GM12878 (cell line): Measurements from ENCODE around the gene DND1. TPM values are rescaled to one million over a fixed set of nuclear protein-coding genes. Genes with fewer than 3 reads are reported as not detected.

Experiments used
- ATAC-seq: fragments of 200-7000 bp; cut with Tn5 transposase; 3 replicates; pipeline ENCODE4 v1.9.1; 2020; ENCODE audit warnings: mild to moderate bottlenecking, moderate library complexity
- BruUV-seq: library from RNA; stranded (reverse); fragments of 400-500 nt; replicated peaks from 2 replicates; lab custom pipeline; 2021; lab: Mats Ljungman, UMichigan
- CTCF ChIA-PET: fragments of 300-600 bp; sonication (Branson Sonifier 250); formaldehyde crosslinking; extraction: SDS; loops from one replicate; lab custom pipeline; 2021; ENCODE audit warnings: inconsistent platforms; lab: Yijun Ruan, JAX
- POLR2A ChIA-PET: fragments of 350-600 bp; formaldehyde crosslinking; extraction: SDS; loops from one replicate; lab custom pipeline; 2021; ENCODE audit warnings: inconsistent platforms; lab: Charles Lee
- RAD21 ChIA-PET: fragments of 300-600 bp; sonication (Branson Sonifier 250); formaldehyde crosslinking; loops from one replicate; lab custom pipeline; 2023; ENCODE audit warnings: antibody characterized with exemption; ENCODE audit not compliant: unreplicated experiment; lab: Charles Lee
- SMC1A ChIA-PET: fragments of 300-600 bp; sonication (Branson Sonifier 250); formaldehyde crosslinking; loops from one replicate; lab custom pipeline; 2023; ENCODE audit not compliant: unreplicated experiment, uncharacterized antibody; lab: Charles Lee
- DNase-seq: peaks from one replicate; pipeline ENCODE4 v3.0.0-alpha.2; 2011; ENCODE audit warnings: low read depth, low spot score
- FAIRE-seq: peaks from 3 replicates; lab custom pipeline; 2011; peaks lifted over from hg19 to GRCh38; lab: Jason Lieb, UNC
- H2AFZ ChIP-seq: 2 replicates; pipeline ENCODE4 v1.6.0; 2011; ENCODE audit warnings: low read depth, low read length, control low read depth; ENCODE audit not compliant: control insufficient read depth
- H3K27ac ChIP-seq: 2 replicates; pipeline ENCODE4 v1.5.1; 2011; ENCODE audit warnings: control low read depth; ENCODE audit not compliant: control insufficient read depth, insufficient read depth
- H3K27me3 ChIP-seq, 2 experiments: replicated peaks in 1 of 2; 2 replicates each; pipeline versions ENCODE4 v1.6.0 to v1.6.1; 2011; ENCODE audit warnings: low read length in 1 of 2; ENCODE audit not compliant: control insufficient read depth in 2 of 2, insufficient read depth in 2 of 2
- H3K36me3 ChIP-seq, 2 experiments: 2 replicates each; pipeline ENCODE4 v1.5.1; 2011; ENCODE audit warnings: low read length in 1 of 2; ENCODE audit not compliant: control insufficient read depth in 2 of 2, insufficient read depth in 2 of 2
- H3K4me1 ChIP-seq: 2 replicates; pipeline ENCODE4 v1.6.1; 2011; ENCODE audit warnings: mild to moderate bottlenecking, low read length, moderate library complexity, mixed read lengths; ENCODE audit not compliant: control insufficient read depth, insufficient read depth
- H3K4me2 ChIP-seq: 2 replicates; pipeline ENCODE4 v1.6.0; 2011; ENCODE audit warnings: control low read depth; ENCODE audit not compliant: control insufficient read depth, insufficient read depth
- H3K4me3 ChIP-seq: fragments of 200-600 bp; sonication (generic); 2 replicates; pipeline ENCODE4 v1.5.1; 2016
- H3K79me2 ChIP-seq: 2 replicates; pipeline ENCODE4 v1.6.0; 2011; ENCODE audit warnings: low read length; ENCODE audit not compliant: control insufficient read depth, insufficient read depth
- H3K9ac ChIP-seq: 2 replicates; pipeline ENCODE4 v1.8.0; 2011; ENCODE audit warnings: low read length, control low read depth, mixed read lengths; ENCODE audit not compliant: control insufficient read depth, insufficient read depth
- H3K9me3 ChIP-seq: replicated peaks from 3 replicates; pipeline ENCODE4 v1.5.1; 2011; ENCODE audit warnings: mild to moderate bottlenecking, low read length; ENCODE audit not compliant: control insufficient read depth, insufficient read depth
- H4K20me1 ChIP-seq: 2 replicates; pipeline ENCODE4 v1.6.0; 2011; ENCODE audit not compliant: control insufficient read depth, insufficient read depth
- ATF3 ChIP-seq: IDR thresholded peaks from 2 replicates; pipeline ENCODE4 v1.6.1; 2011; ENCODE audit warnings: low read depth, mild to moderate bottlenecking, low read length, moderate library complexity, borderline replicate concordance; ENCODE audit errors: extremely low read depth
- ATF7 ChIP-seq: fragments of 450-650 bp; IDR thresholded peaks from 2 replicates; pipeline ENCODE4 v1.6.1; 2016; ENCODE audit warnings: low read depth, mild to moderate bottlenecking
- ELK1 ChIP-seq: IDR thresholded peaks from 2 replicates; pipeline ENCODE4 v1.6.1; 2012; ENCODE audit warnings: low read depth, low read length, improper control_type of control experiment
- FOXM1 ChIP-seq: IDR thresholded peaks from 2 replicates; pipeline ENCODE4 v1.6.1; 2012; ENCODE audit warnings: low read depth, mild to moderate bottlenecking, inconsistent platforms, low read length, moderate library complexity
- HSF1 ChIP-seq: fragments of 150-350 bp; IDR thresholded peaks from 2 replicates; pipeline ENCODE4 v1.6.1; 2014; ENCODE audit warnings: mild to moderate bottlenecking, low read depth, low read length
- JUNB ChIP-seq: IDR thresholded peaks from 2 replicates; pipeline ENCODE4 v1.6.1; 2016; ENCODE audit warnings: antibody characterized with exemption, mild to moderate bottlenecking
- LARP7 ChIP-seq: fragments of 450-650 bp; IDR thresholded peaks from 2 replicates; pipeline ENCODE4 v1.6.1; 2017; ENCODE audit warnings: mild to moderate bottlenecking
- MXI1 ChIP-seq: fragments of 150-350 bp; IDR thresholded peaks from 2 replicates; pipeline ENCODE4 v1.6.1; 2011; ENCODE audit warnings: low read depth, mild to moderate bottlenecking, inconsistent platforms, low read length, improper control_type of control experiment
- NR2C1 ChIP-seq: fragments of 450-650 bp; IDR thresholded peaks from 2 replicates; pipeline ENCODE4 v1.6.1; 2017; ENCODE audit warnings: antibody characterized with exemption, mild to moderate bottlenecking, moderate library complexity
- RAD21 ChIP-seq: IDR thresholded peaks from 2 replicates; pipeline ENCODE4 v1.6.1; 2011; ENCODE audit warnings: mild to moderate bottlenecking, low read depth, low read length, moderate library complexity; ENCODE audit not compliant: insufficient read depth
- REST ChIP-seq: IDR thresholded peaks from 2 replicates; pipeline ENCODE4 v1.6.1; 2012; ENCODE audit warnings: mild to moderate bottlenecking, low read depth, low read length
- SIN3A ChIP-seq: IDR thresholded peaks from 2 replicates; pipeline ENCODE4 v1.6.1; 2012; ENCODE audit warnings: low read depth, low read length, improper control_type of control experiment
- SPI1 ChIP-seq: IDR thresholded peaks from 2 replicates; pipeline ENCODE4 v1.6.1; 2011; ENCODE audit warnings: low read depth, mild to moderate bottlenecking, low read length, moderate library complexity, borderline replicate concordance; ENCODE audit not compliant: insufficient read depth
- TCF7 ChIP-seq: IDR thresholded peaks from 2 replicates; pipeline ENCODE4 v1.6.1; 2014; ENCODE audit warnings: antibody characterized with exemption, borderline replicate concordance
- USF1 ChIP-seq: IDR thresholded peaks from 2 replicates; pipeline ENCODE4 v1.6.1; 2011; ENCODE audit warnings: borderline replicate concordance, low read depth, mild to moderate bottlenecking, moderate library complexity, mixed read lengths, low read length; ENCODE audit not compliant: insufficient read depth; ENCODE audit errors: extremely low read length
- ZNF622 ChIP-seq: fragments of 450-650 bp; IDR thresholded peaks from 2 replicates; pipeline ENCODE4 v1.6.1; 2017; ENCODE audit warnings: mild to moderate bottlenecking, inconsistent platforms
- WGBS: methylation state at CpG from one replicate; pipeline ENCODE4 v1.1.6; 2016; ENCODE audit warnings: low lambda C conversion rate; ENCODE audit not compliant: insufficient replicate concordance, insufficient coverage; ENCODE audit errors: missing lambda C conversion rate; 5-methylcytosine and 5-hydroxymethylcytosine counted together
- in situ Hi-C: fragments of 300-500 bp; cut with MboI; formaldehyde crosslinking; loops from 9 replicates; pipeline ENCODE4 v1.14.3; 2018; ENCODE audit warnings: mixed read lengths
- intact Hi-C: fragments of 100-400 bp; cut with micrococcal nuclease; formaldehyde crosslinking; loops from one replicate; pipeline ENCODE4 v1.14.2; 2022; ENCODE audit not compliant: unreplicated experiment
- polyA plus RNA-seq, 11 experiments: library from polyadenylated mRNA; depleted of rRNA in 4 of 11; unstranded in 6 of 11; stranded (reverse) in 5 of 11; fragments of >200 nt; fragmentation: Nextera tagmentation in 4 of 11; fragmentation: Illumina TruSeq in 1 of 11; extraction: Ambion mirVana in 4 of 11; extraction: Trizol in 1 of 11; gene quantifications; 1 replicate in 1 of 11; 2 replicates in 10 of 11; pipeline versions ENCODE4 v1.2.1 to v1.2.3, GENCODE V29; 2011 to 2016; ENCODE audit warnings: inconsistent platforms in 2 of 11, missing spikeins in 2 of 11, low read depth in 1 of 11
- total RNA-seq, 4 experiments: library from RNA; depleted of rRNA in 3 of 4; stranded (reverse); fragments of >200 nt in 3 of 4; fragmentation: Illumina TruSeq in 1 of 4; extraction: Trizol in 1 of 4; gene quantifications; 2 replicates each; pipeline versions ENCODE4 v1.2.1 to v1.2.3, GENCODE V29; 2013 to 2021

Gene DND1
- total and polyA plus RNA-seq, 10 of the 15 experiments (the other 5 are each of a cell fraction or from before 2014, with no cell fraction given): 0.15 to 2.9 (median 0.73) TPM; not detected in 2

GRCh38 chr5:140678993-140679392, 5.6 kb upstream of the DND1 start (continued):
- no peak for TF ChIP-seq USF1
- TF ChIP-seq MXI1: no peak

- Histone ChIP-seq H3K79me2 (no peaks in the 10 kb centered on the region), H4K20me1 (no peaks in the 10 kb centered on the region; the same call in 1 of the 2 replicates), H3K4me3 (no peak overlapping the region), H3K4me1 (no peaks in the 10 kb centered on the region), H3K9me3 (no peaks in the 10 kb centered on the region), H3K9ac (no peak overlapping the region), H3K27me3 (no peaks in the 10 kb centered on the region), H3K4me2 (no peak overlapping the region), H2AFZ (no peak overlapping the region), H3K36me3 (peaks cover 29 to 33% of the 10 kb centered on the region in 2 experiments), H3K27ac (no peak overlapping the region; the same call in 1 of the 2 replicates)
- DNase-seq: no peak
- ChIA-PET POLR2A (interaction anchor here (1.2 kb wide), 1 partner anchor 14 kb away, joined by 3 read pairs; no protein-coding TSS in a partner anchor), SMC1A (interaction anchor here (2.0 kb wide), 1 partner anchor 13 kb away, joined by 9 read pairs; the partner anchor contains the start of genes HARS1 and HARS2), CTCF (interaction anchor here (1.2 kb wide), 1 partner anchor 13 kb away, joined by 3 read pairs; the partner anchor contains the start of genes HARS1 and HARS2), RAD21 (no interaction called here)
- intact Hi-C loops (no loop called here), in situ Hi-C loops (no loop called here)
- no TSS peak for BruUV-seq
- 69% methylated on average over 3 of the region's 3 CpGs for WGBS
- FAIRE-seq: peak; percentile 49
- peak; percentile 78 for ATAC-seq
- TF ChIP-seq SIN3A (no peak), JUNB (no peak), REST (no peak), HSF1 (no peak), LARP7 (no peak), ZNF622 (no peak), FOXM1 (no peak), SPI1 (no peak), NR2C1 (no peak), ATF3 (no peak), RAD21 (no peak), ATF7 (no peak), ELK1 (no peak), TCF7 (no peak)
These were observed 4.6 kb upstream of the DND1 start for GRCh38 chr5:140677947-140678346.
